Right atrium auricular region (tissue), 2 donors: ENCODE results near the gene STX11. TPM values are rescaled to one million over a fixed set of nuclear protein-coding genes. Genes with fewer than 3 reads are reported as not detected.

Experiments used
- DNase-seq: peaks from one replicate; pipeline ENCODE4 v3.0.0-alpha.2; 2019; ENCODE audit warnings: low spot score
- H3K27ac ChIP-seq, 2 donors: fragments of 200-600 bp; sonication (generic); 1 replicate in 1 of 2; 2 replicates in 1 of 2; pipeline ENCODE4 v1.5.1; 2016 to 2019
- H3K27me3 ChIP-seq, 2 donors: fragments of 200-600 bp; sonication (generic); one replicate each; pipeline versions ENCODE4 v1.5.1 to v1.6.0; 2017 to 2019
- H3K36me3 ChIP-seq: fragments of 200-600 bp; sonication (generic); one replicate; pipeline ENCODE4 v1.5.1; 2016
- H3K4me1 ChIP-seq, 2 donors: fragments of 200-600 bp; sonication (generic); one replicate each; pipeline versions ENCODE4 v1.5.1 to v1.6.0; 2017 to 2019
- H3K4me3 ChIP-seq, 2 donors: fragments of 200-600 bp; sonication (generic); 1 replicate in 1 of 2; 2 replicates in 1 of 2; pipeline ENCODE4 v1.5.1; 2017 to 2019; ENCODE audit warnings: mild to moderate bottlenecking in 1 of 2, moderate library complexity in 1 of 2
- H3K9me3 ChIP-seq, 2 donors: fragments of 200-600 bp; sonication (generic); one replicate each; pipeline ENCODE4 v1.5.1; 2019
- CTCF ChIP-seq, 2 donors: fragments of 200-600 bp; sonication (generic); IDR thresholded peaks; one replicate each; pipeline ENCODE4 v1.5.1; 2019; ENCODE audit warnings: antibody characterized with exemption in 2 of 2
- total RNA-seq, 2 donors: library from RNA; depleted of rRNA; stranded (reverse); fragments of >200 nt; gene quantifications; one replicate each; pipeline ENCODE4 v1.1.0, GENCODE V29; 2016

Gene STX11
- total RNA-seq, 2 donors from 2014 or later = 7.3 to 21.5 TPM

GRCh38 chr6:144215402-144215931 lies 65.2 kb downstream of the STX11 start:
- no peaks in the 10 kb centered on the region for H3K27me3 ChIP-seq
- no peaks in the 10 kb centered on the region for H3K9me3 ChIP-seq
- H3K4me1 ChIP-seq = peaks cover 0 to 18% of the 10 kb centered on the region in 2 donors
- DNase-seq = no peak
- no peaks in the 10 kb centered on the region for H3K36me3 ChIP-seq
- no peak for TF ChIP-seq CTCF (IDR thresholded peaks at IDR 0.05)
- peak overlapping the region; percentile 92 to 95 for H3K27ac ChIP-seq
- peak overlapping the region; percentile 55 to 72 for H3K4me3 ChIP-seq

- Histone ChIP-seq H3K27ac (peak overlapping the region; percentile 92 to 95), H3K4me1 (peaks cover 0 to 18% of the 10 kb centered on the region in 2 donors), H3K9me3 (no peaks in the 10 kb centered on the region), H3K27me3 (no peaks in the 10 kb centered on the region), H3K36me3 (no peaks in the 10 kb centered on the region), H3K4me3 (peak overlapping the region; percentile 55 to 72)
- peak; percentile 61 to 68 for TF ChIP-seq CTCF (IDR thresholded peaks at IDR 0.05)
- peak; percentile 98 for DNase-seq
These were observed 65.8 kb downstream of the STX11 start for GRCh38 chr6:144215932-144216667.

- no peak for DNase-seq
- H3K4me3 ChIP-seq = peak overlapping the region; percentile 55 to 72
- no peaks in the 10 kb centered on the region for H3K36me3 ChIP-seq
- no peaks in the 10 kb centered on the region for H3K9me3 ChIP-seq
- peaks cover 0 to 18% of the 10 kb centered on the region in 2 donors for H3K4me1 ChIP-seq
- H3K27ac ChIP-seq = peak overlapping the region; percentile 92 to 95
- no peaks in the 10 kb centered on the region for H3K27me3 ChIP-seq
- TF ChIP-seq CTCF (IDR thresholded peaks at IDR 0.05) = peak in 1 of 2 donors; percentile 36
These were observed 66.4 kb downstream of the STX11 start for GRCh38 chr6:144216668-144217218.

GRCh38 chr6:144217264-144217663 lies 66.9 kb downstream of the STX11 start:
- H3K27ac ChIP-seq = peak overlapping the region; percentile 92 to 95
- peaks cover 0 to 18% of the 10 kb centered on the region in 2 donors for H3K4me1 ChIP-seq
- no peaks in the 10 kb centered on the region for H3K36me3 ChIP-seq
- no peaks in the 10 kb centered on the region for H3K9me3 ChIP-seq
- peak overlapping the region in 1 of 2 donors; percentile 72 for H3K4me3 ChIP-seq
- H3K27me3 ChIP-seq = no peaks in the 10 kb centered on the region
- TF ChIP-seq CTCF (IDR thresholded peaks at IDR 0.05) = no peak
- no peak for DNase-seq

GRCh38 chr6:144217797-144218196 lies 67.5 kb downstream of the STX11 start:
- Histone ChIP-seq H3K4me1 (peaks cover 0 to 18% of the 10 kb centered on the region in 2 donors), H3K27me3 (no peaks in the 10 kb centered on the region), H3K9me3 (no peaks in the 10 kb centered on the region), H3K36me3 (no peaks in the 10 kb centered on the region), H3K4me3 (no peak overlapping the region), H3K27ac (peak overlapping the region; percentile 92 to 95)
- TF ChIP-seq CTCF (IDR thresholded peaks at IDR 0.05) = no peak
- no peak for DNase-seq
